Loucy (cell line): ENCODE results near the gene EFCAB8.

Source experiments
- H2AFZ ChIP-seq: fragments of 200-600 bp; sonication (generic); 2 replicates; pipeline ENCODE4 v1.6.0; 2016; ENCODE audit warnings: antibody characterized with exemption, mild to moderate bottlenecking, low read length, moderate library complexity
- H3F3A ChIP-seq: fragments of 200-600 bp; 2 replicates; pipeline ENCODE4 v1.6.0; 2016; ENCODE audit warnings: antibody characterized with exemption, low read depth, mild to moderate bottlenecking
- H3K27me3 ChIP-seq: fragments of 200-600 bp; sonication (generic); 2 replicates; pipeline ENCODE4 v1.6.1; 2014; ENCODE audit warnings: low read length, mild to moderate bottlenecking; ENCODE audit not compliant: insufficient read depth, poor library complexity, severe bottlenecking
- H3K36me3 ChIP-seq: fragments of 200-600 bp; sonication (generic); 2 replicates; pipeline ENCODE4 v1.6.1; 2016; ENCODE audit warnings: low read length; ENCODE audit not compliant: insufficient read depth
- H3K4me1 ChIP-seq: fragments of 200-600 bp; sonication (generic); 2 replicates; pipeline ENCODE4 v1.5.1; 2014; ENCODE audit warnings: low read length, mild to moderate bottlenecking; ENCODE audit not compliant: insufficient read depth, poor library complexity, severe bottlenecking
- H3K4me2 ChIP-seq: fragments of 200-600 bp; sonication (generic); 2 replicates; pipeline ENCODE4 v1.6.0; 2014; ENCODE audit warnings: antibody characterized with exemption, low read length, low read depth, mild to moderate bottlenecking; ENCODE audit not compliant: poor library complexity, severe bottlenecking
- H3K4me3 ChIP-seq: fragments of 200-600 bp; sonication (generic); 2 replicates; pipeline ENCODE4 v1.5.1; 2014; ENCODE audit warnings: low read length, mild to moderate bottlenecking, mixed read lengths; ENCODE audit not compliant: poor library complexity, severe bottlenecking
- H3K79me2 ChIP-seq: fragments of 200-600 bp; sonication (generic); 2 replicates; pipeline ENCODE4 v1.6.1; 2014; ENCODE audit warnings: low read length; ENCODE audit not compliant: insufficient read depth
- H3K9ac ChIP-seq: fragments of 200-600 bp; sonication (generic); 2 replicates; pipeline ENCODE4 v1.6.0; 2014; ENCODE audit warnings: mild to moderate bottlenecking, low read depth, low read length, moderate library complexity; ENCODE audit not compliant: poor library complexity, severe bottlenecking
- H3K9me2 ChIP-seq: fragments of 200-600 bp; sonication (generic); replicated peaks from 2 replicates; pipeline ENCODE4 v1.6.1; 2016; ENCODE audit warnings: low read depth, low read length, mixed read lengths
- H3K9me3 ChIP-seq: fragments of 200-600 bp; sonication (generic); 2 replicates; pipeline ENCODE4 v1.6.1; 2014; ENCODE audit warnings: mild to moderate bottlenecking, antibody characterized with exemption, low read length, low read depth; ENCODE audit not compliant: insufficient read depth
- H4K20me1 ChIP-seq: fragments of 200-600 bp; sonication (generic); 2 replicates; pipeline ENCODE4 v1.6.0; 2014; ENCODE audit warnings: antibody characterized with exemption, low read length, mild to moderate bottlenecking; ENCODE audit not compliant: insufficient read depth, poor library complexity, severe bottlenecking
- CTCF ChIP-seq: fragments of 200-600 bp; sonication (generic); conservative IDR thresholded peaks from 2 replicates; pipeline ENCODE4 v1.5.1; 2014; ENCODE audit warnings: mild to moderate bottlenecking, antibody characterized with exemption, low read length
- EZH2phosphoT487 ChIP-seq: fragments of 200-600 bp; IDR thresholded peaks from 2 replicates; pipeline ENCODE4 v1.6.1; 2018; ENCODE audit warnings: antibody characterized with exemption, mild to moderate bottlenecking, moderate library complexity, borderline replicate concordance

Gene EFCAB8

GRCh38 chr20:32991383-32991782 lies 132.7 kb downstream of the EFCAB8 start:
- Histone ChIP-seq H4K20me1 (no peaks in the 10 kb centered on the region), H3K36me3 (no peaks in the 10 kb centered on the region), H3K4me3 (no peak overlapping the region), H2AFZ (no peak overlapping the region), H3K9me2 (no peaks in the 10 kb centered on the region), H3K9ac (peak overlapping the region; percentile 29), H3K27me3 (no peaks in the 10 kb centered on the region), H3K4me2 (peak overlapping the region; percentile 45), H3K4me1 (peaks cover 24% of the 10 kb centered on the region), H3K79me2 (no peaks in the 10 kb centered on the region), H3F3A (no peaks in the 10 kb centered on the region), H3K9me3 (peaks cover 9% of the 10 kb centered on the region; the same call in 1 of the 2 replicates)
- TF ChIP-seq CTCF (no peak), EZH2phosphoT487 (no peak)

- TF ChIP-seq EZH2phosphoT487 (no peak), CTCF (peak; percentile 33; the same call in 1 of the 2 replicates)
- Histone ChIP-seq H3K9me3 (peaks cover 9% of the 10 kb centered on the region; the same call in 1 of the 2 replicates), H3K4me2 (peak overlapping the region; percentile 45), H3K4me1 (peaks cover 24% of the 10 kb centered on the region), H3K9ac (peak overlapping the region; percentile 29), H3K4me3 (no peak overlapping the region), H3K9me2 (no peaks in the 10 kb centered on the region), H3K36me3 (no peaks in the 10 kb centered on the region), H2AFZ (no peak overlapping the region), H3K27me3 (no peaks in the 10 kb centered on the region), H3K79me2 (no peaks in the 10 kb centered on the region), H3F3A (no peaks in the 10 kb centered on the region), H4K20me1 (no peaks in the 10 kb centered on the region)
Observed at GRCh38 chr20:32991792-32992641, 133.3 kb downstream of the EFCAB8 start.

- Histone ChIP-seq H3K27me3 (no peaks in the 10 kb centered on the region), H2AFZ (no peak overlapping the region), H3K4me1 (peaks cover 24% of the 10 kb centered on the region)
Observed at GRCh38 chr20:32993496-32994050, 134.8 kb downstream of the EFCAB8 start.

More at GRCh38 chr20:32993496-32994050, 134.8 kb downstream of the EFCAB8 start:
- Histone ChIP-seq H3K4me3 (no peak overlapping the region), H3K4me2 (no peak overlapping the region), H4K20me1 (no peaks in the 10 kb centered on the region), H3F3A (no peaks in the 10 kb centered on the region), H3K79me2 (no peaks in the 10 kb centered on the region), H3K36me3 (no peaks in the 10 kb centered on the region), H3K9ac (no peak overlapping the region), H3K9me2 (no peaks in the 10 kb centered on the region), H3K9me3 (peaks cover 9% of the 10 kb centered on the region; the same call in 1 of the 2 replicates)
- TF ChIP-seq CTCF: no peak
- TF ChIP-seq EZH2phosphoT487: no peak
